ENCODE results near the gene TUBA4A.

GRCh38 chr2:219291910-219292490 lies 38.3 kb upstream of the TUBA4A start:
- TF ChIP-seq, protein P1, sequence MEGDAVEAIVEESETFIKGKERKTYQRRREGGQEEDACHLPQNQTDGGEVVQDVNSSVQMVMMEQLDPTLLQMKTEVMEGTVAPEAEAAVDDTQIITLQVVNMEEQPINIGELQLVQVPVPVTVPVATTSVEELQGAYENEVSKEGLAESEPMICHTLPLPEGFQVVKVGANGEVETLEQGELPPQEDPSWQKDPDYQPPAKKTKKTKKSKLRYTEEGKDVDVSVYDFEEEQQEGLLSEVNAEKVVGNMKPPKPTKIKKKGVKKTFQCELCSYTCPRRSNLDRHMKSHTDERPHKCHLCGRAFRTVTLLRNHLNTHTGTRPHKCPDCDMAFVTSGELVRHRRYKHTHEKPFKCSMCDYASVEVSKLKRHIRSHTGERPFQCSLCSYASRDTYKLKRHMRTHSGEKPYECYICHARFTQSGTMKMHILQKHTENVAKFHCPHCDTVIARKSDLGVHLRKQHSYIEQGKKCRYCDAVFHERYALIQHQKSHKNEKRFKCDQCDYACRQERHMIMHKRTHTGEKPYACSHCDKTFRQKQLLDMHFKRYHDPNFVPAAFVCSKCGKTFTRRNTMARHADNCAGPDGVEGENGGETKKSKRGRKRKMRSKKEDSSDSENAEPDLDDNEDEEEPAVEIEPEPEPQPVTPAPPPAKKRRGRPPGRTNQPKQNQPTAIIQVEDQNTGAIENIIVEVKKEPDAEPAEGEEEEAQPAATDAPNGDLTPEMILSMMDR (optimal IDR thresholded peaks at IDR 0.05 in 1 of 3, IDR thresholded peaks at IDR 0.05 in 1 of 3, conservative IDR thresholded peaks at IDR 0.05 in 1 of 3; ENCODE audit: extremely low read depth in 1 of 3, insufficient read depth in 2 of 3, low read length in 3 of 3), result no peak
- TF ChIP-seq EZH2 (IDR thresholded peaks at IDR 0.05; ENCODE audit: low read length), result no peak

Measured in keratinocyte (primary cell).